Kidney (tissue), 14 donors: ENCODE data around the gene MPPED1. TPM values are rescaled to one million over a fixed set of nuclear protein-coding genes. Genes with fewer than 3 reads are reported as not detected.

Experiments
- DNase-seq, 5 donors: peaks; one replicate each; pipeline ENCODE4 v3.0.0-alpha.2; 2013 to 2020
- FAIRE-seq: peaks from 2 replicates; lab custom pipeline; 2012; peaks lifted over from hg19 to GRCh38; lab: Jason Lieb, UNC
- H3K27ac ChIP-seq, 2 donors: one replicate each; pipeline ENCODE4 v1.7.0; 2013; ENCODE audit warnings: low read depth in 2 of 2, low read length in 2 of 2, inconsistent platforms in 1 of 2
- H3K27me3 ChIP-seq: one replicate; pipeline ENCODE4 v1.7.1; 2013; ENCODE audit warnings: low read length, inconsistent platforms; ENCODE audit not compliant: control insufficient read depth, insufficient read depth
- H3K36me3 ChIP-seq, 3 donors: one replicate each; pipeline versions ENCODE4 v1.7.0 to v1.7.1; 2013; ENCODE audit warnings: low read length in 3 of 3, control low read depth in 1 of 3, inconsistent platforms in 1 of 3; ENCODE audit not compliant: insufficient read depth in 3 of 3, control insufficient read depth in 2 of 3
- H3K4me1 ChIP-seq, 3 donors: one replicate each; pipeline versions ENCODE4 v1.7.0 to v1.7.1; 2013; ENCODE audit warnings: low read length in 3 of 3, inconsistent platforms in 1 of 3, low read depth in 1 of 3; ENCODE audit not compliant: control insufficient read depth in 2 of 3, insufficient read depth in 2 of 3
- H3K4me3 ChIP-seq, 3 donors: one replicate each; pipeline versions ENCODE4 v1.7.0 to v1.8.1; 2013; ENCODE audit warnings: low read length in 3 of 3, control low read depth in 1 of 3, inconsistent platforms in 1 of 3
- H3K9ac ChIP-seq, 3 donors: one replicate each; pipeline versions ENCODE4 v1.7.0 to v1.7.1; 2013; ENCODE audit warnings: low read length in 3 of 3, control low read depth in 1 of 3, inconsistent platforms in 1 of 3
- H3K9me3 ChIP-seq, 3 donors: one replicate each; pipeline versions ENCODE4 v1.7.0 to v1.7.1; 2013; ENCODE audit warnings: low read length in 3 of 3, control low read depth in 1 of 3, inconsistent platforms in 1 of 3; ENCODE audit not compliant: control insufficient read depth in 2 of 3, insufficient read depth in 1 of 3
- CTCF ChIP-seq: IDR thresholded peaks from 3 replicates; pipeline ENCODE4 v1.5.1; 2012; ENCODE audit warnings: mild to moderate bottlenecking, moderate library complexity, borderline replicate concordance; ENCODE audit not compliant: insufficient read depth; ENCODE audit errors: extremely low read depth
- intact Hi-C: fragments of 100-400 bp; cut with DNase I; formaldehyde crosslinking; loops from one replicate; pipeline ENCODE4 v1.11.1; 2022
- polyA plus RNA-seq: library from polyadenylated mRNA; stranded (reverse); fragments of 350-450 nt; fragmentation: Illumina TruSeq; extraction: RNeasy Lipid Tissue Mini Kit (QIAGEN cat#74804); gene quantifications from one replicate; pipeline ENCODE4 v1.2.3, GENCODE V29; 2014; ENCODE audit warnings: low read depth, low replicate concordance; ENCODE audit not compliant: insufficient read depth
- total RNA-seq: library from RNA; stranded (reverse); fragmentation: NEBNext Ultra II Directional; extraction: Animal tissue kit (Norgen Biotek cat#: 25700); gene quantifications from one replicate; pipeline ENCODE4 v1.2.1, GENCODE V29; 2021
- donor health status: control.
- donor health status: control.
- donor health status: control.
- donor health status: control.
- donor health status: control.
- donor health status: DM: yes; HTN: yes; CAD: no.
- donor health status: Normal renal cell carcinoma (clear cell type).

Gene MPPED1
- total and polyA plus RNA-seq, 2 donors from 2014 or later: not detected

- Histone ChIP-seq H3K36me3 (no peaks in the 10 kb centered on the region), H3K27ac (no peak overlapping the region), H3K27me3 (no peaks in the 10 kb centered on the region), H3K4me3 (no peak overlapping the region), H3K9me3 (no peaks in the 10 kb centered on the region), H3K9ac (no peak overlapping the region), H3K4me1 (no peaks in the 10 kb centered on the region)
- DNase-seq (peak in 1 of 5 donors; percentile 43), FAIRE-seq (no peak)
- no peak for TF ChIP-seq CTCF
- intact Hi-C loops: no loop called here
Observed at GRCh38 chr22:43427296-43428004, 15.6 kb downstream of the MPPED1 start.

- no peaks in the 10 kb centered on the region for H3K36me3 ChIP-seq
- intact Hi-C loops: no loop called here
- DNase-seq: peak in 1 of 5 donors; percentile 65
- H3K4me3 ChIP-seq: no peak overlapping the region
- no peak overlapping the region for H3K27ac ChIP-seq
- FAIRE-seq: no peak
- H3K9me3 ChIP-seq: no peaks in the 10 kb centered on the region
- H3K9ac ChIP-seq: no peak overlapping the region
- no peaks in the 10 kb centered on the region for H3K27me3 ChIP-seq
- no peak for TF ChIP-seq CTCF
- no peaks in the 10 kb centered on the region for H3K4me1 ChIP-seq
Observed at GRCh38 chr22:43428005-43428485, 16.2 kb downstream of the MPPED1 start.

- no peak overlapping the region for H3K9ac ChIP-seq
- H3K36me3 ChIP-seq: no peaks in the 10 kb centered on the region
- no peak overlapping the region for H3K4me3 ChIP-seq
- H3K27me3 ChIP-seq: no peaks in the 10 kb centered on the region
- no peak for FAIRE-seq
- DNase-seq: peak in 1 of 5 donors; percentile 37
- H3K27ac ChIP-seq: no peak overlapping the region
- H3K9me3 ChIP-seq: no peaks in the 10 kb centered on the region
- no peaks in the 10 kb centered on the region for H3K4me1 ChIP-seq
- intact Hi-C loops: no loop called here
- TF ChIP-seq CTCF: no peak
Observed at GRCh38 chr22:43428521-43428920, 16.7 kb downstream of the MPPED1 start.
